IMR-90 (cell line): ENCODE measurements around the gene REXO1. TPM values are rescaled to one million over a fixed set of nuclear protein-coding genes. Genes with fewer than 3 reads are reported as not detected.

Source experiments
- ATAC-seq: fragments of 200-7000 bp; cut with Tn5 transposase; 2 replicates; pipeline ENCODE4 v1.9.1; 2020; ENCODE audit warnings: low read depth, mild to moderate bottlenecking, moderate library complexity
- BruUV-seq: library from RNA; stranded (reverse); fragments of 400-500 nt; replicated peaks from 2 replicates; lab custom pipeline; 2021; lab: Mats Ljungman, UMichigan
- CTCF ChIA-PET: fragments of 300-600 bp; formaldehyde crosslinking; extraction: SDS; loops from one replicate; lab custom pipeline; 2021; ENCODE audit warnings: antibody characterized with exemption; lab: Yijun Ruan, JAX
- POLR2A ChIA-PET: fragments of 300-600 bp; sonication (Branson Sonifier 250); formaldehyde crosslinking; loops from one replicate; lab custom pipeline; 2022; ENCODE audit warnings: antibody characterized with exemption; ENCODE audit not compliant: unreplicated experiment; lab: Charles Lee
- DNase-seq: peaks from one replicate; pipeline ENCODE4 v3.0.0; 2013
- H2AFZ ChIP-seq: replicated peaks from 2 replicates; pipeline ENCODE3; 2013; ENCODE audit warnings: low read length, mild to moderate bottlenecking; ENCODE audit not compliant: poor library complexity
- H2AK5ac ChIP-seq: 2 replicates; pipeline ENCODE4 v1.6.1; 2013; ENCODE audit warnings: low read depth, low read length, inconsistent platforms
- H2AK9ac ChIP-seq: replicated peaks from 2 replicates; pipeline ENCODE3; 2013; ENCODE audit warnings: mild to moderate bottlenecking, low read depth, low read length, moderate library complexity; ENCODE audit not compliant: poor library complexity
- H2BK120ac ChIP-seq: 2 replicates; pipeline ENCODE4 v1.6.1; 2013; ENCODE audit warnings: low read depth, low read length, inconsistent platforms
- H2BK15ac ChIP-seq: 3 replicates; pipeline ENCODE4 v1.6.1; 2013; ENCODE audit warnings: low read depth, low read length, inconsistent platforms
- H2BK20ac ChIP-seq: 2 replicates; pipeline ENCODE4 v1.6.1; 2013; ENCODE audit warnings: low read depth, mild to moderate bottlenecking, inconsistent platforms, low read length, moderate library complexity
- H2BK5ac ChIP-seq: 2 replicates; pipeline ENCODE4 v1.6.1; 2013; ENCODE audit warnings: mild to moderate bottlenecking, low read depth, low read length, inconsistent platforms; ENCODE audit not compliant: poor library complexity, severe bottlenecking
- H3K14ac ChIP-seq: replicated peaks from 2 replicates; pipeline ENCODE4 v1.6.1; 2013; ENCODE audit warnings: low read depth, low read length, inconsistent platforms
- H3K18ac ChIP-seq: 2 replicates; pipeline ENCODE4 v1.6.1; 2013; ENCODE audit warnings: low read depth, low read length, control low read depth
- H3K23ac ChIP-seq: 2 replicates; pipeline ENCODE4 v1.6.1; 2013; ENCODE audit warnings: low read depth, low read length, inconsistent platforms
- H3K27ac ChIP-seq: 2 replicates; pipeline ENCODE4 v1.5.1; 2013; ENCODE audit warnings: mild to moderate bottlenecking, control low read depth, low read length; ENCODE audit not compliant: insufficient read depth
- H3K27me3 ChIP-seq: 2 replicates; pipeline ENCODE4 v1.6.1; 2013; ENCODE audit warnings: low read length; ENCODE audit not compliant: control insufficient read depth, insufficient read depth
- H3K36me3 ChIP-seq: 2 replicates; pipeline ENCODE4 v1.6.1; 2013; ENCODE audit warnings: low read length, mixed read lengths; ENCODE audit not compliant: control insufficient read depth, insufficient read depth
- H3K4ac ChIP-seq: 2 replicates; pipeline ENCODE4 v1.6.1; 2013; ENCODE audit warnings: low read depth, low read length, inconsistent platforms
- H3K4me1 ChIP-seq: 2 replicates; pipeline ENCODE4 v1.6.1; 2013; ENCODE audit warnings: low read length, mixed read lengths; ENCODE audit not compliant: control insufficient read depth, insufficient read depth
- H3K4me2 ChIP-seq: 2 replicates; pipeline ENCODE4 v1.6.1; 2013; ENCODE audit warnings: low read depth, mild to moderate bottlenecking, control low read depth, low read length, moderate library complexity
- H3K4me3 ChIP-seq: 2 replicates; pipeline ENCODE4 v1.5.1; 2013; ENCODE audit warnings: low read depth, mild to moderate bottlenecking, control low read depth, low read length, moderate library complexity; ENCODE audit not compliant: insufficient read depth
- H3K56ac ChIP-seq: 2 replicates; pipeline ENCODE4 v1.6.1; 2013; ENCODE audit warnings: low read length, inconsistent platforms; ENCODE audit not compliant: insufficient read depth; ENCODE audit errors: extremely low read depth
- H3K79me1 ChIP-seq, 2 experiments: 2 replicates each; pipeline ENCODE4 v1.6.1; 2013; ENCODE audit warnings: low read length in 2 of 2, inconsistent platforms in 1 of 2, low read depth in 1 of 2
- H3K9ac ChIP-seq: 2 replicates; pipeline ENCODE4 v1.6.1; 2013; ENCODE audit warnings: low read depth, low read length, control low read depth
- H3K9me1 ChIP-seq: 2 replicates; pipeline ENCODE4 v1.6.1; 2013; ENCODE audit warnings: low read length, inconsistent platforms; ENCODE audit not compliant: insufficient read depth
- H3K9me3 ChIP-seq: 2 replicates; pipeline ENCODE4 v1.6.1; 2013; ENCODE audit warnings: low read length; ENCODE audit not compliant: control insufficient read depth, insufficient read depth
- H4K20me1 ChIP-seq: 2 replicates; pipeline ENCODE4 v1.6.1; 2013; ENCODE audit warnings: low read length, inconsistent platforms; ENCODE audit not compliant: insufficient read depth
- H4K5ac ChIP-seq: 2 replicates; pipeline ENCODE4 v1.6.1; 2013; ENCODE audit warnings: mild to moderate bottlenecking, low read depth, low read length, control low read depth
- H4K8ac ChIP-seq, 2 experiments: 2 replicates each; pipeline ENCODE4 v1.6.1; 2013; ENCODE audit warnings: low read depth in 2 of 2, low read length in 2 of 2, control low read depth in 1 of 2, inconsistent platforms in 1 of 2
- H4K91ac ChIP-seq: 2 replicates; pipeline ENCODE4 v1.6.1; 2013; ENCODE audit warnings: low read depth, low read length, inconsistent platforms; ENCODE audit not compliant: insufficient read depth
- BHLHE40 ChIP-seq: fragments of 150-350 bp; IDR thresholded peaks from 2 replicates; pipeline ENCODE4 v1.6.1; 2016; ENCODE audit warnings: mild to moderate bottlenecking, low read depth, low read length
- CEBPB ChIP-seq: IDR thresholded peaks from 2 replicates; pipeline ENCODE4 v1.6.1; 2012; ENCODE audit warnings: low read depth, low read length, improper control_type of control experiment
- CHD1 ChIP-seq: IDR thresholded peaks from 2 replicates; pipeline ENCODE4 v1.6.1; 2012; ENCODE audit warnings: low read depth, low read length, improper control_type of control experiment
- MAFK ChIP-seq: IDR thresholded peaks from 2 replicates; pipeline ENCODE4 v1.6.1; 2012; ENCODE audit warnings: low read depth, low read length, improper control_type of control experiment
- NFE2L2 ChIP-seq: fragments of 150-350 bp; IDR thresholded peaks from 2 replicates; pipeline ENCODE4 v1.6.1; 2016; ENCODE audit warnings: low read depth, mild to moderate bottlenecking, low read length
- RAD21 ChIP-seq: IDR thresholded peaks from 2 replicates; pipeline ENCODE4 v1.6.1; 2012; ENCODE audit warnings: low read length, improper control_type of control experiment
- RCOR1 ChIP-seq: IDR thresholded peaks from 2 replicates; pipeline ENCODE4 v1.6.1; 2012; ENCODE audit warnings: mild to moderate bottlenecking, low read length, improper control_type of control experiment; ENCODE audit not compliant: insufficient replicate concordance
- RFX5 ChIP-seq: IDR thresholded peaks from 2 replicates; pipeline ENCODE4 v1.8.0; 2012; ENCODE audit warnings: low read depth, mild to moderate bottlenecking, low read length, moderate library complexity
- SMC3 ChIP-seq: fragments of 150-350 bp; IDR thresholded peaks from 2 replicates; pipeline ENCODE4 v1.6.1; 2016; ENCODE audit warnings: low read depth, mild to moderate bottlenecking, antibody characterized with exemption, low read length, moderate library complexity
- WGBS, 2 experiments: methylation state at CpG; one replicate each; pipeline versions ENCODE4 v1.1.5 to v1.1.7; 2013; ENCODE audit warnings: missing lambda C conversion rate in 2 of 2; ENCODE audit not compliant: insufficient read length in 1 of 2; ENCODE audit errors: extremely low coverage in 2 of 2; 5-methylcytosine and 5-hydroxymethylcytosine counted together
- dilution Hi-C: fragments of 300-500 bp; cut with HindIII; formaldehyde crosslinking; loops from one replicate; pipeline ENCODE4 v1.14.3; 2018; ENCODE audit warnings: low sequenced_read_pairs; ENCODE audit not compliant: unreplicated experiment
- in situ Hi-C: fragments of 300-500 bp; cut with MboI; formaldehyde crosslinking; loops from 3 replicates; pipeline ENCODE4 v1.14.3; 2019; ENCODE audit warnings: low sequenced_read_pairs, inconsistent platforms, mixed read lengths
- intact Hi-C: fragments of 100-400 bp; cut with micrococcal nuclease; formaldehyde crosslinking; loops from 2 replicates; pipeline ENCODE4 v1.10.0; 2022
- polyA plus RNA-seq, 3 experiments: library from polyadenylated mRNA; depleted of rRNA; stranded (reverse); fragments of >200 nt; gene quantifications; 2 replicates each; pipeline ENCODE4 v1.2.3, GENCODE V29; 2012; ENCODE audit warnings: low replicate concordance in 1 of 3
- total RNA-seq: library from RNA; depleted of rRNA; stranded (reverse); fragments of >200 nt; gene quantifications from 2 replicates; pipeline ENCODE4 v1.2.3, GENCODE V29; 2012
- TF ChIP-seq, protein P1 (sequence below): conservative IDR thresholded peaks from 2 replicates; pipeline ENCODE4 v1.5.1; 2012; ENCODE audit warnings: mild to moderate bottlenecking, low read depth, low read length, improper control_type of control experiment
- TF ChIP-seq, protein P2 (sequence below): fragments of 150-350 bp; IDR thresholded peaks from 2 replicates; pipeline ENCODE4 v1.6.1; 2016; ENCODE audit warnings: low read depth, mild to moderate bottlenecking, low read length, moderate library complexity, borderline replicate concordance

Gene REXO1
- total and polyA plus RNA-seq, 2 of the 4 experiments (the other 2 are of a cell fraction), result 1.4 to 63.7 TPM

DNA sequence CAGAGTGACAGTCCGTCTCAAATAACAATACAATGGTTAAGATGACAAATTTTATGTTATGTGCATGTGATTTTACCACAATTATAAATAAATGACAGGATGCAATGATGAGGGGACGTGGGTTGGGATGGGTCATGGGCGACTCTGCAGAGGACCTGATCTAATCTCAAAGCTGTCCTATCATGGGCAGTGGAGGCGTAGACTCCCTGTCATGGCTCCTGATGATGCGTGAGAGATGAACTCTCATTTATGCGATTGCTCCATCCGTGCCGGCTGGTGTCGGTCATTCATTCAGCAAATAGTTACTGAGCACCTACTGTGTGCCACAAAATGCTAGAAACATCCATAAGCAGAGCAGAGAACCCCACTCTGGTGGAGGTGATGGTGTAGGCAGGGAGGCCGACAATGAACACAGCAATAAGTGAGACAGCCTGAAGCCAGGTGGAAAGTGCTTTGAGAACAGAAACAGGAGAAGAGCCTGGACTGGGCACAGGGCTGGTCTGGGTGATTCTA is 1.7 kb upstream of the REXO1 start:
- CTCF ChIA-PET, result interaction anchor here (1.2 kb wide), 1 partner anchor 13 kb away, joined by 3 read pairs; no protein-coding TSS in a partner anchor
- ATAC-seq, result no peak
- dilution Hi-C loops, result no loop called here

More for the DNA sequence above, 1.7 kb upstream of the REXO1 start:
- no peak overlapping the region for H3K4me3 ChIP-seq
- H2AFZ ChIP-seq, result no peak overlapping the region
- no peak overlapping the region for H3K4me2 ChIP-seq
- no peak overlapping the region for H3K23ac ChIP-seq
- no peak overlapping the region for H2BK120ac ChIP-seq
- H3K9ac ChIP-seq, result no peak overlapping the region
- peaks cover 19% of the 10 kb centered on the region for H3K4me1 ChIP-seq
- H2AK5ac ChIP-seq, result no peak overlapping the region
- no peak overlapping the region for H3K18ac ChIP-seq
- in situ Hi-C loops (no loop called here), intact Hi-C loops (no loop called here)
- no peak overlapping the region for H4K8ac ChIP-seq
- no peak overlapping the region for H3K27ac ChIP-seq
- H4K5ac ChIP-seq, result no peak overlapping the region
- no peak overlapping the region for H3K56ac ChIP-seq
- TF ChIP-seq MAFK, result no peak
- TF ChIP-seq CEBPB, result no peak
- TF ChIP-seq CHD1, result no peak
- TF ChIP-seq, protein P1, sequence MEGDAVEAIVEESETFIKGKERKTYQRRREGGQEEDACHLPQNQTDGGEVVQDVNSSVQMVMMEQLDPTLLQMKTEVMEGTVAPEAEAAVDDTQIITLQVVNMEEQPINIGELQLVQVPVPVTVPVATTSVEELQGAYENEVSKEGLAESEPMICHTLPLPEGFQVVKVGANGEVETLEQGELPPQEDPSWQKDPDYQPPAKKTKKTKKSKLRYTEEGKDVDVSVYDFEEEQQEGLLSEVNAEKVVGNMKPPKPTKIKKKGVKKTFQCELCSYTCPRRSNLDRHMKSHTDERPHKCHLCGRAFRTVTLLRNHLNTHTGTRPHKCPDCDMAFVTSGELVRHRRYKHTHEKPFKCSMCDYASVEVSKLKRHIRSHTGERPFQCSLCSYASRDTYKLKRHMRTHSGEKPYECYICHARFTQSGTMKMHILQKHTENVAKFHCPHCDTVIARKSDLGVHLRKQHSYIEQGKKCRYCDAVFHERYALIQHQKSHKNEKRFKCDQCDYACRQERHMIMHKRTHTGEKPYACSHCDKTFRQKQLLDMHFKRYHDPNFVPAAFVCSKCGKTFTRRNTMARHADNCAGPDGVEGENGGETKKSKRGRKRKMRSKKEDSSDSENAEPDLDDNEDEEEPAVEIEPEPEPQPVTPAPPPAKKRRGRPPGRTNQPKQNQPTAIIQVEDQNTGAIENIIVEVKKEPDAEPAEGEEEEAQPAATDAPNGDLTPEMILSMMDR, result no peak
- TF ChIP-seq, protein P2, sequence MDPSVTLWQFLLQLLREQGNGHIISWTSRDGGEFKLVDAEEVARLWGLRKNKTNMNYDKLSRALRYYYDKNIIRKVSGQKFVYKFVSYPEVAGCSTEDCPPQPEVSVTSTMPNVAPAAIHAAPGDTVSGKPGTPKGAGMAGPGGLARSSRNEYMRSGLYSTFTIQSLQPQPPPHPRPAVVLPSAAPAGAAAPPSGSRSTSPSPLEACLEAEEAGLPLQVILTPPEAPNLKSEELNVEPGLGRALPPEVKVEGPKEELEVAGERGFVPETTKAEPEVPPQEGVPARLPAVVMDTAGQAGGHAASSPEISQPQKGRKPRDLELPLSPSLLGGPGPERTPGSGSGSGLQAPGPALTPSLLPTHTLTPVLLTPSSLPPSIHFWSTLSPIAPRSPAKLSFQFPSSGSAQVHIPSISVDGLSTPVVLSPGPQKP, result no peak
- TF ChIP-seq RFX5, result no peak
- TF ChIP-seq RCOR1, result no peak
- TF ChIP-seq RAD21, result no peak
- TF ChIP-seq NFE2L2, result no peak
- no peak for TF ChIP-seq BHLHE40
- TF ChIP-seq SMC3, result no peak
- H2BK5ac ChIP-seq, result no peak overlapping the region
- no peak overlapping the region for H4K91ac ChIP-seq
- WGBS, 2 experiments, result 58% methylated on average over 3 of the region's 10 CpGs; no CpG with 5 or more reads in 1 of the 2 experiments
- H2BK15ac ChIP-seq, result no peak overlapping the region
- no peaks in the 10 kb centered on the region for H3K36me3 ChIP-seq
- no peak overlapping the region for H3K14ac ChIP-seq
- peaks cover 56% of the 10 kb centered on the region for H4K20me1 ChIP-seq
- peaks cover 8 to 78% of the 10 kb centered on the region in 2 experiments for H3K79me1 ChIP-seq
- no peaks in the 10 kb centered on the region for H3K27me3 ChIP-seq
- no peak overlapping the region for H2BK20ac ChIP-seq
- POLR2A ChIA-PET, result no interaction called here
- DNase-seq, result no peak
- no peaks in the 10 kb centered on the region for H3K9me1 ChIP-seq
- no TSS peak for BruUV-seq
- H2AK9ac ChIP-seq, result no peak overlapping the region
- no peaks in the 10 kb centered on the region for H3K9me3 ChIP-seq
- H3K4ac ChIP-seq, result no peak overlapping the region
